Stimulated activated CD8-positive, alpha-beta memory T cell treated with anti-CD3 and anti-CD28 coated beads, Interleukin-4, amount 100 ng/mL, for 1 hour (primary cell): ENCODE data around the gene SUSD3.

Experiments used
- DNase-seq, 2 donors: peaks; one replicate each; pipeline ENCODE4 v3.0.0-alpha.2; 2020; ENCODE audit warnings: low read depth in 2 of 2, low spot score in 1 of 2

Gene SUSD3

DNA sequence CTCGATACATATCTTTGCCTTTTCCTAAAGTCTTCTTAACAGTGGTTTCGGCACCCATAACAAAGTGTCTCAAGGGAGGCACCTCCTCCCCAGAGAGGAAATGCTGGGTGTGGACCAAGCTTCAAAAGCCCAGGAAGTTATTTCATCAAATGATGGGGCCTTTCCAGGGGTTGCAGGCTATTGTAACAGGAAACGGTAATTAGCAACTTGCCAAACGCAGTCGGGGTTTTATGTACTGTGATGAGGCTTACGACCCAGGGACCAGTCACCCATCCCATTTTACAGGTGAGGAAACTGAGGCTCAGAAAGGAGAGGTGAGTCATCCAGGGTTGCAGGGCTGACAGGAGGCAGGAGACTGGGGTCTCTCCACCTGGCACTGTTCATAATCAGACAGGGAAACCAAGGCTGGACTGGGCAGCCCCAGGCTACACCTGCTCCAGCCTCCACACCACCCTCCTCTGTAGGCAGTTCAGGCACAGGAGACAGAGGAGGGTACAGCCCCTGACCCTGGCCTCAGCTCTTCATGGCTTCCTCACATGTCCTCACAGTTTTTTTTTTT lies 30.0 kb upstream of the SUSD3 start:
- peak; percentile 25 to 33 for DNase-seq

DNA sequence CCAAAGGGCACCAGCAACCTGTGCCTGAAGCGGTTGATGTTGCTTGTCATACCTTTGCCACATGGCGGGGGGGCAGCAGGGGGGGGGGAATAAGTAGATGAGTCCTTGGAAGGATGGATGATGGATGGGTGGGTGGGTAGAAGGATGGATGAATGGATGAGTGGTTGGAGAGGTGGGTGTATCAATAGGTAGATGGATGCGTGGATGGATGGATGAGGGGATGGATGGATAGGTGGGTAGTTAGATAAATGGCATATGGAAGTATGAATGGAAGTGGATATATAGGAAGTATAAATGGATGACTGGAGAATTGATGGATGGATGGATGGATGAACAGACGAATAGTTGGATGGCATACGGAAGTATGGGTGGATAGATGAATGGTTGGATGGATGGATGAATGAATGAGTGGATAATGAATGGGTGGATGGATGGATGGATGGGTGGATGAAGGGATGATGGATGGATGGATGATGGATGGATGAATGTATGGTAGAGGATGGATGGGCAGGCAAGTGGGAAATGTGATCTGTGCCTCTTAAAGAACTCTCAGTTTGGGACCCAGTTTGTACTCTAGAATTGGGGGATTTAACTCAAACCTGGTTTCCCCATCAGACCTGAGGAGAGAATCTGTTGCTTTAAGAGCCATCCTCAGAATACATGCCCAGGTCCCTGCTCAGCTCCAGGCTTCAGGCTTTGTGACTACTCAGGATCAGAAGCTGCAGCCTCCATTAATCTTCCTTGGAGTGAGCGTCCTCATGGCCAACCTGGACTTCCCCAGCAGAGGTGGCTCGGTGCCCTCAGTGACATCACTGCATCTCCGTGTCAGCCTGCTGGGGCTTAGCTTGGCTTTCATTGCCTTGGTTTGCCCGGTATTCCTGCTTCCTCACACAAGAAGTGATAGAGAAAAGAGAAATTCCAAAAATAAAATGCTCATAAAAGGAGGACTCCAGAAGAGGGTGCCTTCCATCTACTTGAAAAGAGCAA lies 27.6 kb upstream of the SUSD3 start:
- DNase-seq: no peak

DNA sequence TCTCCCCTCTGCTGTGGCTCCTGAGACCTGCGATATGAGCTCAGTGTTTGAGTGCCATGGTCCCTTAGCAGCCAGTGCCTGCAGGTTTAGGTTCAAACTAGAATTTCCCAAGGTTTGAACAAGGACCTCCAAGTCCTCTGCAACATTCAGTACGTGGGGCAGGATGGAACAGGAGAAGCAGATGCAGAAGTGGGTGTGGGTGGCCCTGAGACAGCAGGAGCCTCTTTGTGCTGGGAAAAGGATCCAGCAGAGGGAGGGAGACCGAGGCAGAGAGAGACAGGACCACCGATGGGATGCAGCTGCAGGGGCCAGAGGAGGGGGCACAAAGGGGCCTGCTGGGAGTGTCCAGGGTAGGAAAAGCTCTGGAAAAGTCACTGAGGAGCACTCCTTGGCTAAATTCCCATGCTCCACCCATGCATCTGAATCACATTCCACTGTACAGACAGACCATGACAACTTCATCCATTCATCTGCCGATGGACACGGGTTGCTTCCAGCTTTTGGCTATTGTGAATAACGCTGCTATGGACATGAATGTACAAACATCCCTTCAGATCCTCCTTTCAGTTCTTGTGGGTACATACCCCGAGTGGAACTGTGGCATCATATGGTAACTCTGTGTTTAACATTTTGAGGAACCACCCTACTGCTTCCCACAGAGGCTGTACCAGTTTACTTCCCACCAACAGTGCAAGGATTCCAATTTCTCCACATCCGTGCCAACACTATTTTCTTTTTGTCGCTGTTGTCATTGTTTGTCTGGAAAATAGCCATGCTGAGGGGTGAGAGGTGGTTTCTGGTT lies 26.7 kb upstream of the SUSD3 start:
- DNase-seq: no peak

DNA sequence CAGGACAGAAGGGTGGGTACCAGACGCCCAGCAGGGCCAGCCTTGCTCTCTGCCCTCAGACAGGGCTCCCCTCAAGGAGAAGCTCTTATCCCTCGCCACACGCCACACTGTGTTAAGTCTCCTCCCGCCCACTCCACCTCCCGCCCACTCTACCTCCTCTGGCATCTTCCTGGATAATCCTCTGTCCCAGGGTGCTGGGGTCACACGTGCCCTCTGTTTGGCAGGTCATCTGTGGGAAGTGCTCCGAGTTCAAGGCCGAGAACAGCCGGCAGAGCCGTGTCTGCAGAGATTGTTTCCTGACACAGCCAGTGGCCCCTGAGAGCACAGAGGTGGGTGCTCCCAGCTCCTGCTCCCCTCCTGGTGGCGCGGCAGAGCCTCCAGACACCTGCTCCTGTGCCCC lies 26.0 kb upstream of the SUSD3 start:
- DNase-seq: no peak

DNA sequence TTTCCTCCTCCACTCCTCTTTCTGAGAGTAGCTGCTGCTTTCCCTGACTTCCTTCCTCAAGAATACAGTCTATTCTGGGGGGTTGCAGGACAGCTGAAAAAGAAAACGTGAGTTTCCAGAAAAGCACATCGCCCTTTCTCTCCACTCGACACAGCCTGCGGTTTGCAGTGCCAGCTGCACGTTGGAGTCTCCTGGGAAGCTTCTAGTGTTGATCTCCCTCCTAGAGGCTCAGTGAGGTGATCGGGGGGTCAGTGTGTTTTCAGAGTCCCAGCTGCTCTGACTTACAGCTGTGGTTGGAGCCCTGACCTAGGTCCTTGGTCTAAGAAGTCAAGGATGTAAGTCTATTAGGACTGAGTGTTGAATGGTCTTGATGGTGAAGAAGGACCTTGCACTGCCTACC lies 25.0 kb upstream of the SUSD3 start:
- DNase-seq: no peak

DNA sequence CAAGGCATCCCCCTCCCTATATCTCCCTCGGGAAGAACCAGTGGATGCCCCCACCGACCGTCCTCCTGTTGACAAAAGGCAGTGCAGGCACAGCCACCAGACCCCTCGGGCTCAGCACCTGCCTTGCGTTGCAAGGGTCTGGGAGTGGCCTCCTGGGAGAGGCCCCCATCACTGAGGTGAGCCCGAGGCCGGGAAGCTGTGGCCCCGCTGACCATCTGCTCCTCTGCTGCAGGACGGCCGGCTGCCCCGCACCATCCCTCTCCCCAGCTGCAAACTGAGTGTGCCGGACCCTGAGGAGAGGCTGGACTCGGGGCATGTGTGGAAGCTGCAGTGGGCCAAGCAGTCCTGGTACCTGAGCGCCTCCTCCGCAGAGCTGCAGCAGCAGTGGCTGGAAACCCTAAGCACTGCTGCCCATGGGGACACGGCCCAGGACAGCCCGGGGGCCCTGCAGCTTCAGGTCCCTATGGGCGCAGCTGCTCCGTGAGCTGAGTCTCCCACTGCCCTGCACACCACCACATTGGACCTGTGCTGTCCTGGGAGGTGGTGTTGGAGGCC lies 23.3 kb upstream of the SUSD3 start:
- no peak for DNase-seq

DNA sequence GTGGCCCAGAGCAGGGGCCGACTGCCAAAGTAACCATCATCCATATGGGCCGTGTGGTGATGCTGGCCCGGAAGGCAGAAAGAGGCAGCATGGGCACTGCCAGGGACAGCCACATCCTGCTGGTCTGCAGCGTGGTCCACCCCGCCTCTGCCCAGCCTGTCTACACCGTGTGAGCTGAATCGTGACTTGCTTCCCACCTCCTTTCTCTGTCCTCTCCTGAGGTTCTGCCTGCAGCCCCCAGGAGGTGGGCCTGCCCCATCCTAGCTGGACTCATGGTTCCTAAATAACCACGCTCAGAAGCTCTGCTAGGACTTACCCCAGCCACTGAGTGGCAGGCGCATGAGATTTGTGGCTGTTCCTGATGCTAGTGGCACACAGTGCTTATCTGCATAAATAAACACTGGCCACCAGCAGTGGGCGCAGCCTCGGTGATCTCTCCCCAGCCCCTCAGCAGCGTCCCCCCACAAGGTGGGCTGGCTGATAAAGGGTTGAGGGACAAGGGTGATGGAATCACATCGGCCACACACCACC lies 22.6 kb upstream of the SUSD3 start:
- DNase-seq: no peak

DNA sequence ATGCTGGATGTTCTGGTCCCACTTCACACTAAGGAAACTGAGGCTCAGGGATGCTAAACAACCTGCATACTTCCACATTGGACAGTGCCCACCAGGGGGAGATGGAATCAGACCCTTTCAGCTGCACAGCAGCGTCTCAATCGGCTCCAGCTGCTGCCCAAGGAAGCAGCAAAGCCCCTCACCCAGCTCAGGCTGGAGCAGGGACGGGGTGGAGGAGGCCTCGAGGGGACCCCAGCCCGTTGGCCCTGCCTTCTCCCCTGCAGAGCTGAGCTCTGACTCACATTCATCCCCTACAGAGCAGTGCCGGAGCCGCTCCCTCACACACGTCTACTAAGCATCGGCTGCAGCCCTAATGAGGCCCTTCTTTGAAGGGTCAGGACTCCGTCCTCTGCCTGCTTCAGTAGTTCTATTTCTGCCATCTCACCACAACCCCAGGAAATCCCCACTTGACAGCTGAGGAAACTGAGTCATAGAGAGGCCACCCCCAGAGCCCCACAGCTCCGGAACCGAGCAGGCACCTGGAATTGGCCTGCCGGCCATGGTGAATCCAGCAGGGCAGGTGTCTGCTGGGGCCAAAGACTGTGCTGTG lies 21.5 kb upstream of the SUSD3 start:
- no peak for DNase-seq

DNA sequence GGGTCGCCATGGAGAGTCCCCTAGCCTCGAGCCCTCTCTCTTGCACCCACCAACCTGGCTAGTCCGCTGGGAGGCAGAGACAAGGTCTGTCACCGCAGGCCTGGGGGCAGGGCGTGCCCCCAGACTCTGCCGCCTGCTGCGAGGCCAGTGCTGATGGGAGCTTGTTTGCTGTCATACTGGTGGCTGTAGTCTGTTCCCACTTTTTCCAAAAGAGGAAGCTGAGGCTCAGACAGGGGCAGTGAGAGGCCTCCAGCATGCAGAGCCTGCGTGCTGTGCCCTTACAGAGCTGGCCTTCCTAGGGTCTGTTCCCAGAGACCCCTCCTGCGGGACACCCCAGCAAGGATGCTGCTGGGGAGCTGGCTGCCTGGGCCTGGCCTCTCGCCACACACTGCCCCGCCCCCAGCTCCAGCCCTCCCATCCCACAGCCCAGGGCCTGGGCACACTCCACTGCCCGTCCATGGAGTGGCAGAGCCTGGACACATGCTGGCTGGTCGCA lies 21.0 kb upstream of the SUSD3 start:
- DNase-seq: no peak

DNA sequence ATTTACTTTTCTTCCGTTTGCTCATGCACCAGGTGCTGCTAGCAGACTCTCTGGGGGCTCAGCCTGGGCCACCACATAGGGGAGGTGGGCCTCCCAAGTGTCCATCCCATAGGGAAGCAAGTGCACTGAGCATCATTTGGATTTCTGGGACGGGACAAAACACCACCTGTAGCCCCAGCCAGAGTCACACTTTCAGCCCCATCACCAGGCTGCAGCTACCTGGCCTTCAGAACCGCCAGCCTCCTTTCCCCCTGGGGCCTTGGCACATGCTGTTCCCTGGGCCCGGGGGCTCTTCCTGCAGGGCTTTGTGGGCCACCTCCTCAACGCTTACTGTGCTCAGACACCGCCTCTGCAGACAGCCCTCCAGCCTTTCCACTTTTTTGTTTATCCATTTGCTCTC lies 19.6 kb upstream of the SUSD3 start:
- no peak for DNase-seq

DNA sequence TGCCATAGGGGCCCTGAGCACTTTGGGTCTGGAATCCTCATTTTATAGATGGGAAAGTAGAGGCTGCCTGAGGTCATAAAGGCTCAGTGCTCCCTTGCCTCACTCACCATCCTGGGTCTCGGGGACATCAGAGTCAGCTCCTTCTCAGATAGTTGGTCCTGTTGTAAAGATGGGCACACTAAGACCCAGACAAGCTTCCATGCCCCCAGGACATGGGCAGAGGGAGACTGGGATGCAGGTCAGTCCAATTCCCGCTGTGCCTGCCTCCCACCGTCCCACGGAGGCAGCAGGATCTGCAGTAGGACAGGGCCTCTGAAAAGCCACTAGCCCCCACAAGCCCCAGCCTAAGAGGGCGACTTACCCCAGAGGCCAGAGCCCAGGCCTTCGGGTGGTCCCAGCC lies 19.0 kb upstream of the SUSD3 start:
- no peak for DNase-seq

DNA sequence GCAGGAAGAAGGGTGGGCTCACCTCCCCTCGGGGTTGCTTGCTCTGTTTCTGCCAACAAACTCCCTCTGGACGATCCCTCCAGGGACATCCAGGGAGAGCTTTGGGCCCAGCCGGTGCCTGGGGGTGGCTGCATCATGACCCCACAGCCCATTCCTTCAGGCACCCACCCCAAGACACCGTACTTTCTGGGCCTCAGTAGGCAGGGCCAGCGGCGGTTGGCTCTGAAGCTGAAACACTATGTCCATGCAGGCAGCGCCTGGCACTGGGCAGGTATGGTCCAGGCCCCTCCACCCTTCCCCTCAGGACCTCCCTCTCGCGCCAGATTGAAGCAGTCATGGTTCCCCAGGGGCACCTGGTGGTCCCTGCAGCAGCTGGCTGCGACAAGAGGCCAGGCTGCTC lies 18.5 kb upstream of the SUSD3 start:
- DNase-seq: no peak

DNA sequence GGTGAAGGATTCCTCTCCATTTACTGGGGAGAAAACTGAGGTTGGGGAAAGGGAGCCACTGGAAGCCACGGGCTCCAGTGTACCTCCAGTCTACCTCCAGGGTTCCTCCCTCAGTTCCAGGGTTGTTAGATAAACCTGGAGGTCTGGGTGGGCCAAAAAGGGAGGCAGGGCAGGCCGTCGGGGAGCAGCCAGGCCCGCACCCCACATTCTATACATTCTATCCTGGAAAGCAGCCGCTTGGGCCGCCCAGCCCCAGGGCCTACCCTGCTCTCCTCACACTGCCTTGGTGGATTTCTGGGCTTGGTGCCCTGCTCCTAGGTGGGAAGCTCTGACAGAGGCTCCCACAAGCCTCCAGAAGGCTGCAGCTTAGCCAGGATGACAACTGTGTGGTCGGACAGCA lies 18.1 kb upstream of the SUSD3 start:
- DNase-seq: no peak

DNA sequence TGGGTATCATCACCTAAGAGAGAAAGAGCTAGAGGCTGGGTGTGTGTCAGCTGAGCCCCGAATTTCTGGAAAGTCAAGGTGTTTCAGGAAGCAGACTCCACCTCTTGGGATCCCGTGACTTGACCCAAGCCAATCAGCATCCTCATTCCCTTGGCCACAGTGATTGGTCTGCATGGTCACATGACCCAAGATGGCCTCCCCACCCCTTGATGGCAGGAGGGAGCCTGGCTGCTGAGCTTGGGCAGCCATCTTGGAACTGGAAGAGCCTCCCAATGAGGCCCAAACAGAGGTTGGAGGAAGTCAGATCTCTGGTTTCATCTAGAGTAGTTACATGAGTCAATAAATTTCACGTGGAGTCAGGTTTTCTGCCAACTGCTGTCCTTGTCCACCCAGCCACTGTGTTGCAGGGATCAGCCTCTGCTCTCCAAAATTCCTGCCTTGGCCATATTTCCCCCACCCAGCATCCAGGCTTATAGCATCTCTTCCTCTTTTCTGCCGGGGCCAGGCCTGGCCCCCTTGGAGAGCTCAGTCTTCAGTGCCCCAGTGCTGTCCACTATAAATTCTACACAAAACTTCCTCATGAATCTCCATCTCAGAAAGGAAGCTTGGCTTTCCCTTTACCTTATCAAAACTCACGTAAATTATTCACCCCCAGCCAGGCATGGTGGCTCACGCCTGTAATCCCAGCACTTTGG lies 17.2 kb upstream of the SUSD3 start:
- DNase-seq: no peak

DNA sequence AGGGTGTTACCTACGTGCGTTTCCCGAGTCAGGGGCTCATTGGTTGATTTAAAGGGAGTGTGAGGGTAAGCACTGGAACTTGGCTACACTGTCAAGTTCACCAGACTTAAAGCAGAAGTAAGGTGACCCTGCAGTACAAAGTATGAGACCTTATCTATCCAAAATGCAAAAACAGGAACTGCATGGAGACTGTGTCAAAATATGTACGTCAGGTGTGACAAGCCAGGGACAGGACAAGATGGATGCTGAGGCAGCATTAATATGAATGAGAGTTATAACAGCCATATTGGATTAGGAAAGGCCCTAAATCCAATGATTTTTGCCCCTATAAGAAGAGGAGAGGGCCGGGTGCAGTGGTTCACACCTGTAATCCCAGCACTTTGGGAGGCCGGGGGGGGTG lies 15.4 kb upstream of the SUSD3 start:
- no peak for DNase-seq

DNA sequence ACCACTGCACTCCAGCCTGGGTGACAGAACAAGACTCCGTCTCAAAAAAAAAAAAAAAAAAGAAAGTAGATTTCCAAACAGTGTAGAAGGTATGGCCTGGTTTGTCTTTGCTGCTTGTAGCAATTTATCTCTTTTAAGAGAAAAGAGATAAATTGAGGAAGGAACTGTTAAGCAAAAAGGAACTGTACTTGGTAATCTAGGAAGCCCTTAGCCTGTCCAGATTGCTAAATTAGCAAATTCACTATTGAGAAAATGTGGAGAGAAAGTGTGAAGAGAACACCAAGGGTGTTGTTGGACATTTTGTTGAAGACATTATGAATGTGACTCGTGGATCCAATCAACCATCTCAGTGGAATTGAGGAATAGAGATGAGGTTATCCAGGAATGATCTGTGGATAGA lies 13.0 kb upstream of the SUSD3 start:
- no peak for DNase-seq

DNA sequence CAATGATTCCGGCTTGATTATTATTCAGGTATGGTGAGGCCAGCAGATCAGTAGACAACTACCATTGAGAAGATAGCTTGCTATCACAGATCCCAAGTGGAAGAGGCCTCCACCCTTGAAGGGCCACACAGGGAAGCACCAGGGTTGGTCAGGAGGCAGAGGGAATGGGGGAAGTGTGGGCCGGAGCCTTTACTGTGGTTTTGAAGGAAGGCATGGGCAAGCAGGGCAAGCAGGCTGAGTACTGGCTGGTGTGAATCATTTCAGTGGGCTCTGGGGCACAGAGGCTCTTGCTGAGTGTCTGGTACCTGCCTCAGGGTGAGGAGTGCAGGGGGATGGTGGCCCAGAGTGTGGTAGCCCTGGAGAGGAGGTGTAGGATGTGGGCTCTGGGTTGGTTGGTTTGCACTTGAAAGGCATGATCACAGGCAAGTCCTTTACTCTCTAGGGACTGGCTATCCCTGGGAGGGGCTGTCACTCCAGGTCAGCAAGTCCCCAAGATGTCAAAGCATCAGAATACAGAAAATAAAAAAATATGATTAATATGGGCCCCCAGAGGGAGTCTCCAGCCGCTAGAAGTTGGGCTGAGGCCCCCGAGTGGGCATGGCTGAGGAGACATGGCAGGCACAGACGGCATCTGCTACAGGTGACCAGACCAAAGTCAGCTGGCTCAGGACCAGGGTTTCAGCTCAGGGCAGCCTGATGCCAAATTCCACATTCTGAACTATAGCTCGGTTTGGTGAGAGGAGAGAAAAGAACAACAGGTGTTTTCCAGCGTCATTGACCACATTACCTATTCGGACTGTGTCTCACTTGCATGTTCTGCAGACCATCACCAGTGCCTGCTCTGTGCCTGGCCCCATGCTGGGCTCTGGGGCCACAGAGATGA lies 9.7 kb upstream of the SUSD3 start:
- DNase-seq: no peak

DNA sequence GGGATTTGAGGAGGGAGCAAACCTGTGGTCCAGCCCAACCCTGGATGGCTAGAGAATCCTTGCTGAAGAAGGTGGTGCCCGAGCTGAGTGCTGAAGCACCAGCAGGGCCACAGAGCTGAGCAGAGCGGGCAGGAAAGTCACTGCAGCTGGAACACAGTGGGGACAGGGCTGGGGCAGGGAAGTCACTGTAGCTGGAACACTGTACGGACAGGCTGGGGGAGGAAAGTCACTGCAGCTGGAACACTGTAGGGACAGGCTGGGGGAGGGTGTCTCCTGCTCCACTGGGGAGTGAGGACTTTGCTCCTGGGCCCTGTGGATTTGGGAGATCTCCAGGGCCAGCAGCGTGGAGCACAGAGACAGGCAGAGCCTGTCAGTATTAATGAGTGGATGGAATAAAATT lies 9.0 kb upstream of the SUSD3 start:
- no peak for DNase-seq

DNA sequence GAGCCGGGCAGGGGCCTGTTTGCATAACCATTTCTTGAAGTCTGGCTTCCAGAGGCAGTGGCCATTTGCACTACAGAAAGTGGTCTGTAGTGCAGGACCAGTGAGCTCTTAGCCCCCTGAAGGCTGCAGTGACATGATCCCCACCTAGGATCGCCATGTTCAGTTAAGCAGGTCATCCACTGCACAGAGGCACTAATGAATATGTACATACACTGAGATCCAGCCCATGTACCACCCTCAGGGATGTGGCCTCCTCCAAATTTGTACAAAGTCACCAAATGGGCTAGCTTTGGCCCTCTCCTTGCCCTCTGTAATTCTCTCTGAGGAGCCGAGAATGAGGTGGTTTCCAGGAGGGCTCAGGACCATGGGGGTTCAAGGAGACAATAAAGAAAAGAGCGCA lies 8.3 kb upstream of the SUSD3 start:
- DNase-seq: no peak
